DOHH2 (cell line): Measurements from ENCODE around the gene BHLHE23.
A peak's percentile ranks its signal among the peaks of the same experiment; 100 is the strongest.

Experiments
- H3F3A ChIP-seq: fragments of 200-600 bp; sonication (generic), shearing (Covaris generic); 2 replicates; pipeline ENCODE4 v1.6.0; 2016; ENCODE audit warnings: antibody characterized with exemption, mild to moderate bottlenecking; ENCODE audit not compliant: control insufficient read depth, insufficient read depth
- H3K27ac ChIP-seq: fragments of 200-600 bp; sonication (generic); 2 replicates; pipeline ENCODE4 v1.5.1; 2014; ENCODE audit warnings: low read depth, mild to moderate bottlenecking, low read length, moderate library complexity
- H3K27me3 ChIP-seq: fragments of 200-600 bp; sonication (generic); 2 replicates; pipeline ENCODE4 v1.6.1; 2014; ENCODE audit warnings: mild to moderate bottlenecking, low read length, mixed read lengths; ENCODE audit not compliant: control insufficient read depth
- H3K36me3 ChIP-seq: fragments of 200-600 bp; sonication (generic); 2 replicates; pipeline ENCODE4 v1.6.1; 2014; ENCODE audit warnings: mild to moderate bottlenecking, low read length, moderate library complexity, mixed read lengths; ENCODE audit not compliant: control insufficient read depth
- H3K4me1 ChIP-seq: fragments of 200-600 bp; sonication (generic); 2 replicates; pipeline ENCODE4 v1.6.1; 2014; ENCODE audit warnings: mild to moderate bottlenecking, low read length, mixed read lengths; ENCODE audit not compliant: control insufficient read depth
- H3K4me2 ChIP-seq: fragments of 200-600 bp; sonication (generic); 2 replicates; pipeline ENCODE4 v1.6.0; 2014; ENCODE audit warnings: mild to moderate bottlenecking, low read length, moderate library complexity
- H3K4me3 ChIP-seq: fragments of 200-600 bp; sonication (generic); 2 replicates; pipeline ENCODE4 v1.5.1; 2014; ENCODE audit warnings: mild to moderate bottlenecking, low read length, mixed read lengths
- H3K79me2 ChIP-seq: fragments of 200-600 bp; sonication (generic); 2 replicates; pipeline ENCODE4 v1.6.1; 2014; ENCODE audit warnings: mild to moderate bottlenecking, low read length, mixed read lengths; ENCODE audit not compliant: control insufficient read depth
- H3K9me2 ChIP-seq: fragments of 200-600 bp; sonication (generic); replicated peaks from 2 replicates; pipeline ENCODE4 v1.6.1; 2014; ENCODE audit warnings: mild to moderate bottlenecking, low read length, mixed read lengths; ENCODE audit not compliant: control insufficient read depth
- H3K9me3 ChIP-seq: fragments of 200-600 bp; sonication (generic); 2 replicates; pipeline ENCODE4 v1.6.1; 2014; ENCODE audit warnings: antibody characterized with exemption, low read length, mixed read lengths; ENCODE audit not compliant: control insufficient read depth, insufficient read depth
- H4K20me1 ChIP-seq: fragments of 200-600 bp; sonication (generic); 2 replicates; pipeline ENCODE4 v1.6.0; 2014; ENCODE audit warnings: low read depth, mild to moderate bottlenecking, antibody characterized with exemption, low read length, moderate library complexity; ENCODE audit not compliant: control insufficient read depth, insufficient read depth
- CTCF ChIP-seq: fragments of 200-600 bp; sonication (generic); IDR thresholded peaks from one replicate; pipeline ENCODE4 v1.5.1; 2014; ENCODE audit warnings: antibody characterized with exemption, mild to moderate bottlenecking, low read depth, low read length; ENCODE audit not compliant: poor library complexity, severe bottlenecking
- EZH2phosphoT487 ChIP-seq: fragments of 200-600 bp; sonication (generic); IDR thresholded peaks from 2 replicates; pipeline ENCODE4 v1.6.1; 2017; ENCODE audit warnings: borderline replicate concordance, mild to moderate bottlenecking, antibody characterized with exemption, low read length, moderate library complexity, mixed read lengths

The BHLHE23 gene

DNA sequence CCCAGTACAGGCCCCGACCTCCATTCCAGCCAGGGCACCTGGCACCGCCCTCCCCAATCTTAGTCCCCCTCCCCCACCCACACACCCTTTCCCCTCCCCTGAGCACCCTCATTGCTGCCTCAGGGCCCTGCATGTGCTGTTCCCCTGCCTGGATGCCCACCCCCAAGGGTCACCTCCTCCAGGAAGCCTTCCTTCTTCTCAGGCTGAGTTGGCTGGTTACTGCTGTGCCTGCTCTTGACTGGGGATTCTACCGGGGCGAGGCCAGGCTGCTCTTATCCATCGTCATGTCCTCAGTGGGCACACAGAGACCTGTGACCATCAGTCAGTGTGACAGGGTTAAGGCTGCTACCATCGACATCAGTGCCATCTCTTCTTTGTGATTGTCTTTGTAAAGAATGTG, 23.6 kb downstream of the BHLHE23 start:
- no peaks in the 10 kb centered on the region for H4K20me1 ChIP-seq
- H3K4me1 ChIP-seq, result peaks cover 49% of the 10 kb centered on the region
- no peaks in the 10 kb centered on the region for H3K9me2 ChIP-seq
- no peaks in the 10 kb centered on the region for H3K79me2 ChIP-seq
- H3K27me3 ChIP-seq, result peaks cover 49% of the 10 kb centered on the region
- H3K27ac ChIP-seq, result no peak overlapping the region
- H3K36me3 ChIP-seq, result no peaks in the 10 kb centered on the region
- H3F3A ChIP-seq, result no peaks in the 10 kb centered on the region
- H3K9me3 ChIP-seq, result no peaks in the 10 kb centered on the region
- TF ChIP-seq EZH2phosphoT487 (no peak), CTCF (no peak)
- H3K4me3 ChIP-seq, result no peak overlapping the region
- no peak overlapping the region for H3K4me2 ChIP-seq

GRCh38 chr20:62982124-62983075, 24.4 kb downstream of the BHLHE23 start:
- peaks cover 49% of the 10 kb centered on the region for H3K27me3 ChIP-seq
- no peaks in the 10 kb centered on the region for H3K36me3 ChIP-seq
- peaks cover 57% of the 10 kb centered on the region for H3K4me1 ChIP-seq
- H4K20me1 ChIP-seq, result no peaks in the 10 kb centered on the region
- H3K9me2 ChIP-seq, result no peaks in the 10 kb centered on the region
- H3F3A ChIP-seq, result no peaks in the 10 kb centered on the region
- H3K79me2 ChIP-seq, result no peaks in the 10 kb centered on the region
- H3K4me2 ChIP-seq, result no peak overlapping the region
- no peak overlapping the region for H3K27ac ChIP-seq
- H3K9me3 ChIP-seq, result no peaks in the 10 kb centered on the region
- no peak overlapping the region for H3K4me3 ChIP-seq
- TF ChIP-seq CTCF, result no peak
- no peak for TF ChIP-seq EZH2phosphoT487

- H3K4me3 ChIP-seq, result no peak overlapping the region
- peaks cover 51% of the 10 kb centered on the region for H3K27me3 ChIP-seq
- peaks cover 67% of the 10 kb centered on the region for H3K4me1 ChIP-seq
- H3K9me2 ChIP-seq, result no peaks in the 10 kb centered on the region
- no peaks in the 10 kb centered on the region for H3F3A ChIP-seq
- no peaks in the 10 kb centered on the region for H3K79me2 ChIP-seq
- H4K20me1 ChIP-seq, result no peaks in the 10 kb centered on the region
- H3K27ac ChIP-seq, result no peak overlapping the region
- TF ChIP-seq CTCF (no peak), EZH2phosphoT487 (no peak)
- no peaks in the 10 kb centered on the region for H3K9me3 ChIP-seq
- H3K36me3 ChIP-seq, result no peaks in the 10 kb centered on the region
- peak overlapping the region; percentile 24; the same call in 1 of the 2 replicates for H3K4me2 ChIP-seq
Measured at GRCh38 chr20:62980970-62981369, 25.8 kb downstream of the BHLHE23 start.
